ENCODE data around the gene RPTOR.

Gene RPTOR

GRCh38 chr17:80992948-80993624, 448.4 kb downstream of the RPTOR start:
- DNase-seq, result no peak

GRCh38 chr17:80995131-80995530, 450.5 kb downstream of the RPTOR start:
- no peak for DNase-seq

- no peak for DNase-seq
Observed at GRCh38 chr17:80996422-80997305, 452.0 kb downstream of the RPTOR start.

- DNase-seq, result no peak
Observed at GRCh38 chr17:80997424-80998117, 452.9 kb downstream of the RPTOR start.

- DNase-seq, result no peak
Observed at GRCh38 chr17:80998118-80998747, 453.6 kb downstream of the RPTOR start.

GRCh38 chr17:80998748-80999535, 454.3 kb downstream of the RPTOR start:
- DNase-seq, result no peak

GRCh38 chr17:80999536-81000333, 455.1 kb downstream of the RPTOR start:
- DNase-seq, result no peak

GRCh38 chr17:81000334-81000630, 455.6 kb downstream of the RPTOR start:
- no peak for DNase-seq

- no peak for DNase-seq
Observed at GRCh38 chr17:81000631-81001357, 456.2 kb downstream of the RPTOR start.

GRCh38 chr17:81002013-81002384, 457.4 kb downstream of the RPTOR start:
- no peak for DNase-seq

GRCh38 chr17:81002409-81003361, 458.0 kb downstream of the RPTOR start:
- no peak for DNase-seq

- DNase-seq, result no peak
Observed at GRCh38 chr17:81003711-81004475, 459.3 kb downstream of the RPTOR start.

- no peak for DNase-seq
Observed at GRCh38 chr17:81006891-81007290, 462.3 kb downstream of the RPTOR start.

GRCh38 chr17:81008140-81008539, 463.5 kb downstream of the RPTOR start:
- DNase-seq, result no peak

- no peak for DNase-seq
Observed at GRCh38 chr17:81009136-81009535, 464.5 kb downstream of the RPTOR start.

- DNase-seq, result no peak
Observed at GRCh38 chr17:81010935-81011334, 466.3 kb downstream of the RPTOR start.

- no peak for DNase-seq
Observed at GRCh38 chr17:81011951-81012350, 467.3 kb downstream of the RPTOR start.

GRCh38 chr17:81012574-81013447, 468.2 kb downstream of the RPTOR start:
- no peak for DNase-seq
